NCI-H2196 (cell line): ENCODE measurements around the gene EVI5.

Source experiments
- DNase-seq: peaks from one replicate; lab custom pipeline; 2025; ENCODE audit not compliant: unreplicated experiment; lab: John Stamatoyannopoulos, UW

The EVI5 gene

DNA sequence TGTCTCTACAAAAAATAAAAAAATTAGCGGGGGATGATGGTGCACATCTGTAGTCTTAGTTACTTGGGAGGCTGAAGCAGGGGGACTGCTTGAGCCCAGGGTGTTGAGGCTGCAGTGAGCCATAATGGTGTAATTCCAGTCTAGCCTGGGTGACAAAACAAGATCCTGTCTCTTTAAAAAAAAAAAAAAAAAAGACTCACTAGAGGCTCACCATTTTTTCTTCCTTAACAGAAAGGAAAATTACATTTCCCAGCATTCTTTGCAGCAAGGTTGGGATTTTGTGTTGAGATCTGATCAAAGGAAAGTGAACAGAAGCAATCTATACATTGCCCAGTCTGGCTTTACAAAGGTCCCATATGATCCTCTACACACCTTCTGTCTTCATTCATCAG, 319.7 kb downstream of the EVI5 start:
- no peak for DNase-seq

DNA sequence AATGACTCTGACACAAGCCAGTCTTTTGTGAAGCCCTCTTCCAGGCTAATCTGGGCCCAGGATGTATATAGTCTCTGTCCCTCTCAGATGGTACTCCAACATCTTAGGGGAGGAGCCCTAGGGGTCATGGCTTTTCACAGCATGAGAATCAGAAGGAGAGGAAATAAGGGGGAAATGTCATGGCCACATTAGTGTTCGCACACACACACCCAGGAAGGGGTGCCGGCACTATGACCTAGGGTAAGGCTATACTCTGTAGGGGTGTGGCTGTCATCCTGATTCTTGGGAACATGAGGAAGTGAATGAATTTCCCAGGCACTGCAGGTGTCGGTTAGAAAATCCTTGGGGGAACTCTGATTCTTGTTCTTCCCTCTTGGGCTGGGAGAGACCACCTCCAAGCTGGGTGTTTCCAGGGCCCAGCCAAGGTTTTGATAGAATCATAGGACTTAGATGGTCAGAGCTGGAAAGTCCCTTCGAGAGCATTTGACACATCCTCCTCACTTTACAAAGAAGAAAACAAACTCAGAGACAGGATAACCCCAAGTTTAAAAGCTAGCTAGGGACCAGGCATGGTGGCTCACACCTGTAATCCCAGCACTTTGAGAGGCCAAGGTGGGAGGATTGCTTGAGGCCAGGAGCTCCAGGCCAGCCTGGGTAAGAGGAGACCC, 320.2 kb downstream of the EVI5 start:
- no peak for DNase-seq

DNA sequence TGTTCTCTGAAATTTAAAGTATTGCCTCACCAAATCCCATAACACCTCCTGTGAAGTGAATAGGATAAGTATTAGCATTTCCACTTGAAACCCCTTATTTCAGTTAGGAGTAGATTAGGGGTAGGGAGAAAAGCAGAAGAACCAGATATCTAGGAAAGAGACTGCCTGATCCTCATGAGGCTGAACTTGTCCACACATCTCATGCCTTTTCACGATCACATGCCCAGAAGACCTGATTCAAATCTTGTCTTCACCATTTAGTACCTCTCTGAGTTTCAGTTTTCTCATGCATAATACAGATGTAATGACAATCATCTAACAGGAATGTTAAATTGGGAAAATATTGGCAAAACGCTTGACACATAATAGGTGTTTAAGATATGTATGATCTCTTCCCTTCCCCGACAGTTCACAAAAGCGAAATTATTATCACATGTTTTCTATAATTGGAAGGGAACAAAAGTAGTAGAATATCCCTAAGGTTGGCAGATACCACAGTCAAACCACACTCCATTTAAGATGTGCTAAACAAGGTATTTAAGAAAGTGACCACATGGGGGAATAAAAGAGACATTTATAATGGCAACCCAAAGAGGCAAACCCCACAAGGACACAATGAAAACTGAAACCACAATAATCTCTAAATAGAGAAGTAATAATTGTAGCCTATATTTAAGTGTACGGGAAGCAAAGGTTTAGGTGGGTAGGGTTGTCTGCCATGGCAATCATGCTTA, 323.4 kb downstream of the EVI5 start:
- no peak for DNase-seq

DNA sequence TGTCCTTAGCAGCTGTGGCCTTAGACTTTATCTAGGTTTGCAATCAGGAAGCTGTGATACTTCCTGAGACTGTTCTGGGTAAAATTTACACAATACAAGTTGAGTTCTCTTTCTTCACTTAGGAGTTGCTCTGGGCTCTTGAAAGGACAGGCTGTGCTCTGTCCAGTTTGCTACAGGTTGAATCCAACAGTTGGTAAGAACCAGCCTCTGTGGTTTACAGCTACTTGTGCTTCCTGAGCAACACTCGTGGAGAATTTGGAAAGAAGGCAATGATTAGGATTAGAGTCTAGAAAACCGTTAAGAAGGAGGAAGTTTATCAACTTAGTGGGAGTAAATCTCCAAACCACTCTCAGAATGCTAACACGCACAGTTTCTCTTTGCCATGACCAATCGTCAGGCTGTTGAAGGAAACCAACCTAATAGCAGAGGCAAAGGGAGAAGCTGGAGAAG, 325.0 kb downstream of the EVI5 start:
- no peak for DNase-seq
